Peyer's patch (tissue), 4 donors: ENCODE measurements around the gene MYBPH.

ENCODE experiments used
- POLR2A ChIP-seq, 2 donors: fragments of 450-650 bp; IDR thresholded peaks; one replicate each; pipeline ENCODE4 v1.5.1; 2017; ENCODE audit warnings: antibody characterized with exemption in 2 of 2, mild to moderate bottlenecking in 2 of 2, moderate library complexity in 2 of 2
- TF ChIP-seq, protein P1 (sequence below), 6 experiments: fragments of 450-650 bp in 4 of 6; fragments of 200-600 bp in 2 of 6; sonication (generic) in 1 of 6; IDR thresholded peaks; one replicate each; pipeline ENCODE4 v1.5.1; 2017 to 2019; ENCODE audit warnings: antibody characterized with exemption in 6 of 6, mild to moderate bottlenecking in 3 of 6, moderate library complexity in 1 of 6

DNA sequence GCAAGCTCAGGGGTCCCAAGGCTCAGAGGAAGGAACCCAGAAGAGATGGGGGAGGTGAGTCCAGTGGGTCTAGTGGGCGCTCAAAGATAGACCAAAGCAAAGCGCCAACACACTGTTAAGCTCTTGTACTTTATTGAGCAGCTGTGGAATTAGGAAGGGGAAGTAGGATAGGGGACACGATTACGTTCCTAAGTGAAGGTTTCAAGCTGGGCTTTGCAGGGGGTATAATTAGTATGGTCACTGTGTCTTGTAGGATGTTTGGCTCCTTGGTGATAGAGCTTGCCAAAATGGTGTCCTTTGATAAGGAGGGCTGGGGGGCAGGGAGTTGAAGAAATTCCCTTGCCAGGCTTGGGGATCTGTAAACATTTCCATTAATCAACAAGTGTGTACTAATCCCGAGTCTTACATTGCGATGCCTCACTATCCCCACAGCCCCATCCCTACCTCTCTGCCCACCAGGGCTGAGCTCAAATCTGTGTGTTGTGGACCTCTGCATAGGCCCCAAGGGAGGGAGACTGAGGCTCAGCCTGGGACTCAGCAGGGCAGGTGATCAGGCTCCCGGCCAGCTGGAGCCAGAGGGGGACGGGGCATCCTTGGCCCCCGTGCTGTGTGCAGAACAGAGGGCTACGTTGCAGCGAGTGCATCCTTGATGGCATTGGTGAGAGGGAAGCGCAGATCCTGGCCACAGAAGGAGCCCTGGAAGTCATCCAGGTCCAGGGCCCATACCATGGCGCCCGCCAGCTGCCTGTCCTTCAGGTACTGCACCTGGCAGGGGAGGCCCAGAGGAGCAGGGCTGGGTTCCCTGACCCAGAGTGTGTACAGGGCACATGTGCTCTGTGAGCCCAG lies 3.4 kb upstream of the MYBPH start:
- TF ChIP-seq, protein P1, sequence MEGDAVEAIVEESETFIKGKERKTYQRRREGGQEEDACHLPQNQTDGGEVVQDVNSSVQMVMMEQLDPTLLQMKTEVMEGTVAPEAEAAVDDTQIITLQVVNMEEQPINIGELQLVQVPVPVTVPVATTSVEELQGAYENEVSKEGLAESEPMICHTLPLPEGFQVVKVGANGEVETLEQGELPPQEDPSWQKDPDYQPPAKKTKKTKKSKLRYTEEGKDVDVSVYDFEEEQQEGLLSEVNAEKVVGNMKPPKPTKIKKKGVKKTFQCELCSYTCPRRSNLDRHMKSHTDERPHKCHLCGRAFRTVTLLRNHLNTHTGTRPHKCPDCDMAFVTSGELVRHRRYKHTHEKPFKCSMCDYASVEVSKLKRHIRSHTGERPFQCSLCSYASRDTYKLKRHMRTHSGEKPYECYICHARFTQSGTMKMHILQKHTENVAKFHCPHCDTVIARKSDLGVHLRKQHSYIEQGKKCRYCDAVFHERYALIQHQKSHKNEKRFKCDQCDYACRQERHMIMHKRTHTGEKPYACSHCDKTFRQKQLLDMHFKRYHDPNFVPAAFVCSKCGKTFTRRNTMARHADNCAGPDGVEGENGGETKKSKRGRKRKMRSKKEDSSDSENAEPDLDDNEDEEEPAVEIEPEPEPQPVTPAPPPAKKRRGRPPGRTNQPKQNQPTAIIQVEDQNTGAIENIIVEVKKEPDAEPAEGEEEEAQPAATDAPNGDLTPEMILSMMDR (IDR thresholded peaks at IDR 0.05) = no peak
- no peak for TF ChIP-seq POLR2A (IDR thresholded peaks at IDR 0.05)
